HEK293 (cell line): ENCODE results near the gene ATP5PO.
A peak's percentile ranks its signal among the peaks of the same experiment; 100 is the strongest.

Experiments
- BCL11B ChIP-seq: fragments of 450-650 bp; formaldehyde crosslinking; IDR thresholded peaks from 2 replicates; pipeline ENCODE4 v1.5.1; 2016; ENCODE audit warnings: low read depth, missing biosample characterization, missing genetic modification characterization
- ELK4 ChIP-seq: IDR thresholded peaks from 2 replicates; pipeline ENCODE4 v1.6.1; 2011; ENCODE audit warnings: mild to moderate bottlenecking, low read depth, low read length, borderline replicate concordance
- GLI2 ChIP-seq: fragments of 450-650 bp; formaldehyde crosslinking; IDR thresholded peaks from 2 replicates; pipeline ENCODE4; 2017; ENCODE audit warnings: missing biosample characterization, missing genetic modification characterization, low read depth, borderline replicate concordance
- GLIS2 ChIP-seq: fragments of 450-650 bp; formaldehyde crosslinking; IDR thresholded peaks from 2 replicates; pipeline ENCODE4 v1.5.1; 2016; ENCODE audit warnings: missing biosample characterization, missing genetic modification characterization
- HOXC10 ChIP-seq: sonication (generic); formaldehyde crosslinking; IDR thresholded peaks from 2 replicates; pipeline ENCODE4 v1.8.1; 2023; ENCODE audit warnings: mild to moderate bottlenecking, missing genetic modification reagents
- INSM2 ChIP-seq: fragments of 450-650 bp; formaldehyde crosslinking; IDR thresholded peaks from 2 replicates; pipeline ENCODE4 v1.5.1; 2016; ENCODE audit warnings: missing biosample characterization, missing genetic modification characterization
- REST ChIP-seq: fragments of 450-650 bp; formaldehyde crosslinking; IDR thresholded peaks from 2 replicates; pipeline ENCODE4 v1.5.1; 2016; ENCODE audit warnings: missing biosample characterization, missing genetic modification characterization
- TSHZ1 ChIP-seq: fragments of 450-650 bp; formaldehyde crosslinking; IDR thresholded peaks from 2 replicates; pipeline ENCODE4 v1.5.1; 2016; ENCODE audit warnings: missing biosample characterization, missing genetic modification characterization, borderline replicate concordance
- ZBTB44 ChIP-seq: fragments of 450-650 bp; IDR thresholded peaks from 2 replicates; pipeline ENCODE4 v1.5.1; 2018; ENCODE audit warnings: missing biosample characterization, mild to moderate bottlenecking, missing genetic modification characterization
- ZBTB49 ChIP-seq: fragments of 450-650 bp; formaldehyde crosslinking; IDR thresholded peaks from 2 replicates; pipeline ENCODE4 v1.5.1; 2016; ENCODE audit warnings: missing biosample characterization, missing genetic modification characterization, low read depth
- ZNF10 ChIP-seq: fragments of 450-650 bp; formaldehyde crosslinking; IDR thresholded peaks from 2 replicates; pipeline ENCODE4 v1.5.1; 2017; ENCODE audit warnings: missing biosample characterization, missing genetic modification characterization
- ZNF202 ChIP-seq: fragments of 450-650 bp; formaldehyde crosslinking; IDR thresholded peaks from 2 replicates; pipeline ENCODE4 v1.5.1; 2016; ENCODE audit warnings: missing biosample characterization, missing genetic modification characterization, borderline replicate concordance
- ZNF221 ChIP-seq: fragments of 450-650 bp; formaldehyde crosslinking; IDR thresholded peaks from 2 replicates; pipeline ENCODE4 v1.5.1; 2017; ENCODE audit warnings: missing biosample characterization, missing genetic modification characterization, borderline replicate concordance
- ZNF23 ChIP-seq: fragments of 450-650 bp; formaldehyde crosslinking; IDR thresholded peaks from 2 replicates; pipeline ENCODE4 v1.5.1; 2016; ENCODE audit warnings: missing biosample characterization, missing genetic modification characterization, borderline replicate concordance
- ZNF24 ChIP-seq: fragments of 450-650 bp; formaldehyde crosslinking; IDR thresholded peaks from 2 replicates; pipeline ENCODE4 v1.5.1; 2016; ENCODE audit warnings: missing biosample characterization, missing genetic modification characterization
- ZNF404 ChIP-seq: fragments of 450-650 bp; formaldehyde crosslinking; IDR thresholded peaks from 2 replicates; pipeline ENCODE4 v1.5.1; 2017; ENCODE audit warnings: missing biosample characterization, missing genetic modification characterization
- ZNF423 ChIP-seq: fragments of 450-650 bp; formaldehyde crosslinking; IDR thresholded peaks from 2 replicates; pipeline ENCODE4 v1.5.1; 2016; ENCODE audit warnings: missing biosample characterization, missing genetic modification characterization
- ZNF510 ChIP-seq: fragments of 450-650 bp; formaldehyde crosslinking; IDR thresholded peaks from 2 replicates; pipeline ENCODE4 v1.5.1; 2018; ENCODE audit warnings: mild to moderate bottlenecking, missing genetic modification characterization, missing biosample characterization; ENCODE audit not compliant: insufficient replicate concordance
- ZNF521 ChIP-seq: fragments of 450-650 bp; formaldehyde crosslinking; IDR thresholded peaks from 2 replicates; pipeline ENCODE4 v1.5.1; 2017; ENCODE audit warnings: missing biosample characterization, mild to moderate bottlenecking, missing genetic modification characterization
- ZNF560 ChIP-seq: fragments of 450-650 bp; formaldehyde crosslinking; IDR thresholded peaks from 2 replicates; pipeline ENCODE4 v1.5.1; 2017; ENCODE audit warnings: missing biosample characterization, missing genetic modification characterization, borderline replicate concordance
- ZNF561 ChIP-seq: fragments of 450-650 bp; IDR thresholded peaks from 2 replicates; pipeline ENCODE4 v1.5.1; 2018; ENCODE audit warnings: missing biosample characterization, missing genetic modification characterization, borderline replicate concordance
- ZNF645 ChIP-seq: fragments of 450-650 bp; formaldehyde crosslinking; IDR thresholded peaks from 2 replicates; pipeline ENCODE4; 2016; ENCODE audit warnings: missing biosample characterization, missing genetic modification characterization
- ZNF837 ChIP-seq: fragments of 450-650 bp; formaldehyde crosslinking; IDR thresholded peaks from 2 replicates; pipeline ENCODE4 v1.5.1; 2016; ENCODE audit warnings: missing biosample characterization, missing genetic modification characterization

ATP5PO gene

GRCh38 chr21:33915368-33916199 lies at the start of gene ATP5PO (continued):
- TF ChIP-seq ZBTB49 (tag by site-specific recombination) (no peak), HOXC10 (no peak), ZNF23 (no peak), ZNF24 (tag by site-specific recombination) (no peak), ZNF423 (tag by site-specific recombination) (no peak), ZNF560 (tag by site-specific recombination) (no peak), ZNF645 (tag by site-specific recombination) (no peak), GLI2 (no peak), ZBTB44 (peak; percentile 57; the same call in 1 of the 2 replicates), ELK4 (no peak), GLIS2 (no peak), ZNF521 (no peak), ZNF10 (tag by site-specific recombination) (no peak; the same call in 1 of the 2 replicates), ZNF837 (no peak), ZNF202 (tag by site-specific recombination) (no peak), BCL11B (no peak), INSM2 (tag by site-specific recombination) (no peak), REST (no peak), ZNF404 (no peak), ZNF561 (peak; percentile 20; the same call in 1 of the 2 replicates), TSHZ1 (no peak), ZNF510 (no peak), ZNF221 (tag by site-specific recombination) (no peak)
